ENCODE data around the gene CYB561A3. TPM values are rescaled to one million over a fixed set of nuclear protein-coding genes. Genes with fewer than 3 reads are reported as not detected.

Gene CYB561A3
- total RNA-seq, 1 experiment from 2014 or later = 80.3 TPM

DNA sequence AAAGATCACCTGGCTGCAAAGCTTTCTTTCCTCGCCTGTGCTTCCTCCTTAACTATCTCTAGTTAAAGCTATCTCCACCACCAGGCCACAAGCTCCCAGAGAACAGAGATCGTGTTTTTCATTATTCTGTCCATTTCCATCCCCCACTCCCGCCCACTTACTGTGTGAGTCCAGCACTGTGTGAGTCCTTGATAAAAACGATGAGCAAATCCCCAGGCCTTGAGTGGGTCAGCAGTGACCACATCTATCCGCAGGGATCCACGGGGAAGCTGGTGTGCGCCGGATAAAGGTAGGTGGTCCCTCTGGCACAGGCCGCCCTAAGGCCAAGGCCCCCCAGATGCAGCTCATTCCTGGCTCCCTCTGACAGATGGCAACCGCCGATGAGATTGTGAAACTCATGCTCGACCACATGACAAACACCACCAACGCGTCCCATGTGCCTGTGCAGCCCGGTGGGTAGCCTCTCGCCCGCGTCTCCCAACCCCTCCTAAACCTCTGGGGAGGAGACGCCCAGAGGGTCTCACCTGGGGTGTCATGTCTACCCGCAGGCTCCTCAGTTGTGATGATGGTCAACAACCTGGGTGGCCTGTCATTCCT lies 19.4 kb downstream of the CYB561A3 start:
- BruUV-seq (replicated peaks) = no TSS peak

DNA sequence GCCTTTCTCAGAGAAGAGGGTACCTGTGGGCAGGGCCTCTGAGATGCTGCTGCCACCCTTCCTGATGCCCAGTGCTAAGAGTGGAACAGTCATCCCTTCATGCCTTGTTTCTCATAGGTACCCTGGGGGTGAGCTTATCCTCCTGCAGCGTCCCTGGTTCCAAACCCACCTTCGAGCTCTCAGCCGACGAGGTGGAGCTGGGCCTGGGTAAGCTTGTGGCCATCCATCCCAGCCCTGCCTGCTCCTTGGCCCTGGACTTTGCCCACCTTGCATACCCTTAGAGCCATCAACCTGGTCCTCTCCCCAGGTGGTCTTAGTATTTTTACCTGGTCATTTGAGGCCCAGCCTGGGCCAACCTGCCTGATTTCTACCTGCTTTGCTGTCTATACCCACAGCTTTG lies 20.0 kb downstream of the CYB561A3 start:
- ATAC-seq (no peak), DNase-seq (ENCODE audit: low read depth, low spot score) (no peak)
- no peaks in the 10 kb centered on the region; the same call in 1 of the 2 replicates for H3K4me1 ChIP-seq (ENCODE audit: control insufficient read depth, insufficient read depth, low read length)
- CTCF ChIA-PET = no interaction called here
- no peaks in the 10 kb centered on the region for H3K9me3 ChIP-seq (ENCODE audit: control insufficient read depth, insufficient read depth, low read depth, low read length)
- intact Hi-C loops (cut with micrococcal nuclease; ENCODE audit: unreplicated experiment) = no loop called here
- in situ Hi-C loops (cut with HindIII; ENCODE audit: low pct_unique_long_range_greater_than_20kb, low sequenced_read_pairs) = no loop called here
- POLR2A ChIA-PET = no interaction called here
- H3K27ac ChIP-seq (ENCODE audit: low read length) = no peak overlapping the region
- no TSS peak for BruUV-seq (replicated peaks)
- no peaks in the 10 kb centered on the region for H3K27me3 ChIP-seq (ENCODE audit: control insufficient read depth, insufficient read depth, low read length)
- no peaks in the 10 kb centered on the region for H3K36me3 ChIP-seq (ENCODE audit: control insufficient read depth, insufficient read depth, low read length)
- no peak overlapping the region for H3K4me3 ChIP-seq (ENCODE audit: low read depth in 2 of 2, low read length in 2 of 2)
- TF ChIP-seq TCF7L2 (IDR thresholded peaks at IDR 0.05; ENCODE audit: low read depth, low read length) = no peak
- TF ChIP-seq POLR2AphosphoS5 (IDR thresholded peaks at IDR 0.05; ENCODE audit: low read depth, low read length) = no peak

More for the DNA sequence above, 19.4 kb downstream of the CYB561A3 start:
- no peaks in the 10 kb centered on the region for H3K9me3 ChIP-seq (ENCODE audit: control insufficient read depth, insufficient read depth, low read depth, low read length)
- no peak for DNase-seq (ENCODE audit: low read depth, low spot score)
- no peak overlapping the region for H3K27ac ChIP-seq (ENCODE audit: low read length)
- no peaks in the 10 kb centered on the region for H3K27me3 ChIP-seq (ENCODE audit: control insufficient read depth, insufficient read depth, low read length)
- ATAC-seq = no peak
- no peaks in the 10 kb centered on the region for H3K36me3 ChIP-seq (ENCODE audit: control insufficient read depth, insufficient read depth, low read length)
- ChIA-PET CTCF (no interaction called here), POLR2A (no interaction called here)
- in situ Hi-C loops (cut with HindIII; ENCODE audit: low pct_unique_long_range_greater_than_20kb, low sequenced_read_pairs) (no loop called here), intact Hi-C loops (cut with micrococcal nuclease; ENCODE audit: unreplicated experiment) (no loop called here)
- no peak overlapping the region for H3K4me3 ChIP-seq (ENCODE audit: low read depth in 2 of 2, low read length in 2 of 2)
- no peaks in the 10 kb centered on the region; the same call in 1 of the 2 replicates for H3K4me1 ChIP-seq (ENCODE audit: control insufficient read depth, insufficient read depth, low read length)
- TF ChIP-seq SIN3A (IDR thresholded peaks at IDR 0.05; ENCODE audit: borderline replicate concordance, insufficient read depth, low read depth, low read length) = no peak
- TF ChIP-seq CTCF (IDR thresholded peaks at IDR 0.05) = no peak
- no peak for TF ChIP-seq POLR2AphosphoS5 (IDR thresholded peaks at IDR 0.05; ENCODE audit: low read depth, low read length)
- TF ChIP-seq, protein P1, sequence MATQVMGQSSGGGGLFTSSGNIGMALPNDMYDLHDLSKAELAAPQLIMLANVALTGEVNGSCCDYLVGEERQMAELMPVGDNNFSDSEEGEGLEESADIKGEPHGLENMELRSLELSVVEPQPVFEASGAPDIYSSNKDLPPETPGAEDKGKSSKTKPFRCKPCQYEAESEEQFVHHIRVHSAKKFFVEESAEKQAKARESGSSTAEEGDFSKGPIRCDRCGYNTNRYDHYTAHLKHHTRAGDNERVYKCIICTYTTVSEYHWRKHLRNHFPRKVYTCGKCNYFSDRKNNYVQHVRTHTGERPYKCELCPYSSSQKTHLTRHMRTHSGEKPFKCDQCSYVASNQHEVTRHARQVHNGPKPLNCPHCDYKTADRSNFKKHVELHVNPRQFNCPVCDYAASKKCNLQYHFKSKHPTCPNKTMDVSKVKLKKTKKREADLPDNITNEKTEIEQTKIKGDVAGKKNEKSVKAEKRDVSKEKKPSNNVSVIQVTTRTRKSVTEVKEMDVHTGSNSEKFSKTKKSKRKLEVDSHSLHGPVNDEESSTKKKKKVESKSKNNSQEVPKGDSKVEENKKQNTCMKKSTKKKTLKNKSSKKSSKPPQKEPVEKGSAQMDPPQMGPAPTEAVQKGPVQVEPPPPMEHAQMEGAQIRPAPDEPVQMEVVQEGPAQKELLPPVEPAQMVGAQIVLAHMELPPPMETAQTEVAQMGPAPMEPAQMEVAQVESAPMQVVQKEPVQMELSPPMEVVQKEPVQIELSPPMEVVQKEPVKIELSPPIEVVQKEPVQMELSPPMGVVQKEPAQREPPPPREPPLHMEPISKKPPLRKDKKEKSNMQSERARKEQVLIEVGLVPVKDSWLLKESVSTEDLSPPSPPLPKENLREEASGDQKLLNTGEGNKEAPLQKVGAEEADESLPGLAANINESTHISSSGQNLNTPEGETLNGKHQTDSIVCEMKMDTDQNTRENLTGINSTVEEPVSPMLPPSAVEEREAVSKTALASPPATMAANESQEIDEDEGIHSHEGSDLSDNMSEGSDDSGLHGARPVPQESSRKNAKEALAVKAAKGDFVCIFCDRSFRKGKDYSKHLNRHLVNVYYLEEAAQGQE (IDR thresholded peaks at IDR 0.05; ENCODE audit: insufficient read depth in 1 of 2, low read depth in 2 of 2, low read length in 1 of 2) = no peak
- TF ChIP-seq TCF7L2 (IDR thresholded peaks at IDR 0.05; ENCODE audit: low read depth, low read length) = no peak

- TF ChIP-seq, protein P1 (IDR thresholded peaks at IDR 0.05; ENCODE audit: insufficient read depth in 1 of 2, low read depth in 2 of 2, low read length in 1 of 2) = no peak
- H3K27me3 ChIP-seq (ENCODE audit: control insufficient read depth, insufficient read depth, low read length) = no peaks in the 10 kb centered on the region
- ATAC-seq (no peak), DNase-seq (ENCODE audit: low read depth, low spot score) (no peak)
- H3K9me3 ChIP-seq (ENCODE audit: control insufficient read depth, insufficient read depth, low read depth, low read length) = no peaks in the 10 kb centered on the region
- in situ Hi-C loops (cut with HindIII; ENCODE audit: low pct_unique_long_range_greater_than_20kb, low sequenced_read_pairs) (no loop called here), intact Hi-C loops (cut with micrococcal nuclease; ENCODE audit: unreplicated experiment) (no loop called here)
- no peaks in the 10 kb centered on the region; the same call in 1 of the 2 replicates for H3K4me1 ChIP-seq (ENCODE audit: control insufficient read depth, insufficient read depth, low read length)
- ChIA-PET CTCF (no interaction called here), POLR2A (no interaction called here)
- no peak overlapping the region for H3K4me3 ChIP-seq (ENCODE audit: low read depth in 2 of 2, low read length in 2 of 2)
- no TSS peak for BruUV-seq (replicated peaks)
- H3K36me3 ChIP-seq (ENCODE audit: control insufficient read depth, insufficient read depth, low read length) = no peaks in the 10 kb centered on the region
- H3K27ac ChIP-seq (ENCODE audit: low read length) = no peak overlapping the region
These were observed 20.7 kb downstream of the CYB561A3 start for GRCh38 chr11:61340979-61341378.
